GM23338 (cell line): ENCODE results near the gene ELAVL2.

Source experiments
- EZH2 ChIP-seq: fragments of 200-600 bp; sonication (generic); IDR thresholded peaks from one replicate; pipeline ENCODE4 v1.8.0; 2017; ENCODE audit warnings: antibody characterized with exemption, mild to moderate bottlenecking, low read depth; ENCODE audit not compliant: unreplicated experiment
- EZH2phosphoT487 ChIP-seq: fragments of 200-600 bp; sonication (generic); IDR thresholded peaks from one replicate; pipeline ENCODE4 v1.8.1; 2018; ENCODE audit warnings: antibody characterized with exemption; ENCODE audit not compliant: unreplicated experiment
- POLR2AphosphoS5 ChIP-seq: IDR thresholded peaks from 2 replicates; pipeline ENCODE4 v1.6.1; 2016; ENCODE audit warnings: antibody characterized with exemption, low read depth
- STAT1 ChIP-seq: IDR thresholded peaks from one replicate; pipeline ENCODE4 v1.6.1; 2016; ENCODE audit warnings: antibody characterized with exemption; ENCODE audit not compliant: unreplicated experiment
- TF ChIP-seq, protein P1 (sequence below), 2 experiments: fragments of 200-600 bp in 1 of 2; sonication (generic) in 1 of 2; conservative IDR thresholded peaks; 2 replicates each; pipeline versions ENCODE4 v1.5.1 to v1.6.1; 2016 to 2017; ENCODE audit warnings: antibody characterized with exemption in 2 of 2, low read depth in 2 of 2, mild to moderate bottlenecking in 2 of 2, moderate library complexity in 1 of 2

DNA sequence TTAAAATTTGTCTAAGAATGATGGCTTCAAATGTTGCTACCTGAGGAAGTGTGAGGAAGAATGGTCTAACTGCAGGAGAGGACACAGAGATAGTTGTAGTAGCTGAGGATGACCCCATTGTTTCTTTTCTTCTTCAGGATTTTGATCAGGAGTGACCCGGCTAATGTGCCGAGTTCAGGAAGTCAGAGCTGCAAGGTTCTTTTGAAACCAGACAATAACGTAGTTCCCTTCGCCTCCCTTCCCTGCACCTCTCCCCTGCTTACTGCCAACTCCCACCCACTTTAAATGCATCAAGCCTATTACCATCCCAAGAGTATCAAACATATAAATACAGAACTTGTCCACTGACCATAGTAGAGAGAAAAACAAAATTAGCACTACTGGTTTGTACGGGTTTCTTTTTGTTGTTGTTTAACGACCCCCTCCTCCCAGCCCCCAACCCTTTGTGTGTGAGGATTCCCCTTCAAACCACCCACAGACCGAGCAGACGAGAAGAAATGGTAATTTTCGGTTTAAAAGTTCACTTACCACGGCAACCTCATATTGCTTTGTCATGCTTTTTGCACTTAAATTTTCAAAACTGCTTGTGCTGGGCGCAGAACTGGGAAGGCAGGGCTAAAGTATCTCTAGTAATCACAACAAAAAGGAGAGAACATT, 23.5 kb upstream of the ELAVL2 start:
- TF ChIP-seq, protein P1, sequence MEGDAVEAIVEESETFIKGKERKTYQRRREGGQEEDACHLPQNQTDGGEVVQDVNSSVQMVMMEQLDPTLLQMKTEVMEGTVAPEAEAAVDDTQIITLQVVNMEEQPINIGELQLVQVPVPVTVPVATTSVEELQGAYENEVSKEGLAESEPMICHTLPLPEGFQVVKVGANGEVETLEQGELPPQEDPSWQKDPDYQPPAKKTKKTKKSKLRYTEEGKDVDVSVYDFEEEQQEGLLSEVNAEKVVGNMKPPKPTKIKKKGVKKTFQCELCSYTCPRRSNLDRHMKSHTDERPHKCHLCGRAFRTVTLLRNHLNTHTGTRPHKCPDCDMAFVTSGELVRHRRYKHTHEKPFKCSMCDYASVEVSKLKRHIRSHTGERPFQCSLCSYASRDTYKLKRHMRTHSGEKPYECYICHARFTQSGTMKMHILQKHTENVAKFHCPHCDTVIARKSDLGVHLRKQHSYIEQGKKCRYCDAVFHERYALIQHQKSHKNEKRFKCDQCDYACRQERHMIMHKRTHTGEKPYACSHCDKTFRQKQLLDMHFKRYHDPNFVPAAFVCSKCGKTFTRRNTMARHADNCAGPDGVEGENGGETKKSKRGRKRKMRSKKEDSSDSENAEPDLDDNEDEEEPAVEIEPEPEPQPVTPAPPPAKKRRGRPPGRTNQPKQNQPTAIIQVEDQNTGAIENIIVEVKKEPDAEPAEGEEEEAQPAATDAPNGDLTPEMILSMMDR (conservative IDR thresholded peaks at IDR 0.05; ENCODE audit: low read depth in 2 of 2), result no peak
- no peak for TF ChIP-seq EZH2
- TF ChIP-seq POLR2AphosphoS5, result no peak
- no peak for TF ChIP-seq EZH2phosphoT487
- no peak for TF ChIP-seq STAT1
